ENCODE results near the gene BICDL2.
A peak's percentile ranks its signal among the peaks of the same experiment; 100 is the strongest.

Gene BICDL2

DNA sequence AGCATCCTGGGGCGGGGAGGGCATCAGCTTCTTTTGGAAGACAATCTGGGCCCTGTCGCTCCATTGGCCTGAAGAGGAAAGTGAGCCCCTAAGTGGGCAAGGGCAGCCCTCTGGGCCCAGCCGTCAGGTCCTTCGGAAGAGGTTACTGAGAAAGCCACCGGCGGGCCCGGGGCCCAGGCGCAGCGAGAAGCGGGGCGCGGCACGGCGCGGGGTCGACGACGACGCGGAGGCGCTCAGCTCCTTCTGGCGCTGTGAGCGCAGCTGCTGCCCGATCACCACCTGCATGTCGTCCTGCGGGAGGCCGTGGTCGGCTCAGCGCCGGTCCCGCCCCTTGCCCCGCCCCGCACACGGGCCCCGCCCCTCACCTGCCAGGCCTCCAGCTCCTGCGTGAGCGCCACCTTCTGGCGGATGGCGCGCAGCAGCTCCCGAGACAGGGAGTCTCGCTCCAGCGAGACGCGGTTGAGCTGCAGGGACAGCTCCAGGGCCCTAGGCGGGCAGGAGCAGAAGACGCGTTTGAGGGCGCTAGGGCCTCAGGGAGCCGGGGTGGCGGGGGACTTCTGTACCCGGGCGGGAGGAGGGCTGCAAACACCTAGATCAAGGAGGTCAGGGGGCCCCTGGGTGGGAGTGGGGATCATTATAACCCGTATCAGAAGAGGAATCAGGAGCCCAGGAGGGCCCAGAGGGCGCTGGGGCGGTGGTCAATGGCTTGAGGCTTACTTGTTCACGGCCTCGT lies 8.6 kb downstream of the BICDL2 start:
- no peaks in the 10 kb centered on the region for H3K9me3 ChIP-seq (ENCODE audit: control insufficient read depth, low read length)
- peak; percentile 67 for DNase-seq (ENCODE audit: low read depth)
- peaks cover 11% of the 10 kb centered on the region for H3K4me1 ChIP-seq (ENCODE audit: control insufficient read depth, insufficient read depth, low read length)
- H3K9ac ChIP-seq (ENCODE audit: low read length) = no peak overlapping the region
- H3K36me3 ChIP-seq (ENCODE audit: control insufficient read depth, insufficient read depth, low read length, severe bottlenecking) = peaks cover 18% of the 10 kb centered on the region
- peaks cover 11% of the 10 kb centered on the region for H3K27me3 ChIP-seq (replicated peaks; ENCODE audit: control insufficient read depth, insufficient read depth, low read length)
- H3K4me3 ChIP-seq (ENCODE audit: low read length) = no peak overlapping the region

- Histone ChIP-seq H3K9me3 (ENCODE audit: control insufficient read depth, low read length) (no peaks in the 10 kb centered on the region), H3K4me1 (ENCODE audit: control insufficient read depth, insufficient read depth, low read length) (peaks cover 18% of the 10 kb centered on the region), H3K4me3 (ENCODE audit: low read length) (no peak overlapping the region), H3K27me3 (replicated peaks; ENCODE audit: control insufficient read depth, insufficient read depth, low read length) (peaks cover 5% of the 10 kb centered on the region), H3K36me3 (ENCODE audit: control insufficient read depth, insufficient read depth, low read length, severe bottlenecking) (peaks cover 18% of the 10 kb centered on the region), H3K9ac (ENCODE audit: low read length) (no peak overlapping the region)
- DNase-seq (ENCODE audit: low read depth) = no peak
These were observed 9.3 kb downstream of the BICDL2 start for GRCh38 chr16:3027489-3027795.

DNA sequence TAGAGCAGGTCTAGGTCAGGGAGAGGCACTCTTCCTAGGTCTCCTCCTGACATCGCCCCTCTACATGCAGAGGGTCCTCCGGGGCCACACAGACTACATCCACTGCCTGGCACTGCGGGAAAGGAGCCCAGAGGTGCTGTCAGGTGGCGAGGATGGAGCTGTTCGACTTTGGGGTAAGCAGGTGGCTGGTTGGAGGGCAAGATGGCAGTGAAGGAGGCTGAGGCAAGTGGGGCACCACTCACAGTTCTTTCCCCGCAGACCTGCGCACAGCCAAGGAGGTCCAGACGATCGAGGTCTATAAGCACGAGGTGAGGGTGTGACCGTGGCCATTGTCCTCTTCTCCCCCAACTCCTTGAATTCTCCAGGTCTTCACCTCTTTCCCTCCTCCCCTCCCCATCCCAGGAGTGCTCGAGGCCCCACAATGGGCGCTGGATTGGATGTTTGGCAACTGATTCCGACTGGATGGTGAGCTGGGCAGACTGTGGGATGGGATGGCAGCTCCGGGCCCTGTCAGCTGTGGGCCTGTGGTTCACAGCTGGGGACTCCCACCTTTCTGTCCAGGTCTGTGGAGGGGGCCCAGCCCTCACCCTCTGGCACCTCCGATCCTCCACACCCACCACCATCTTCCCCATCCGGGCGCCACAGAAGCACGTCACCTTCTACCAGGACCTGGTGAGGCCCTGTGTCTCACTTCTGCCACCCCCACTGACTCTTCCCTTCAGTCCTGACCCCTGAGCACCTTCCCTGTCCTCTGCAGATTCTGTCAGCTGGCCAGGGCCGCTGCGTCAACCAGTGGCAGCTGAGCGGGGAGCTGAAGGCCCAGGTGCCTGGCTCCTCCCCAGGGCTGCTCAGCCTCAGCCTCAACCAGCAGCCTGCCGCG lies 9.9 kb downstream of the BICDL2 start:
- H3K4me1 ChIP-seq (ENCODE audit: control insufficient read depth, insufficient read depth, low read length) = peaks cover 23% of the 10 kb centered on the region
- H3K9ac ChIP-seq (ENCODE audit: low read length) = no peak overlapping the region
- DNase-seq (ENCODE audit: low read depth) = no peak
- peaks cover 18% of the 10 kb centered on the region for H3K36me3 ChIP-seq (ENCODE audit: control insufficient read depth, insufficient read depth, low read length, severe bottlenecking)
- no peaks in the 10 kb centered on the region for H3K9me3 ChIP-seq (ENCODE audit: control insufficient read depth, low read length)
- no peak overlapping the region for H3K4me3 ChIP-seq (ENCODE audit: low read length)
- no peaks in the 10 kb centered on the region for H3K27me3 ChIP-seq (replicated peaks; ENCODE audit: control insufficient read depth, insufficient read depth, low read length)

DNA sequence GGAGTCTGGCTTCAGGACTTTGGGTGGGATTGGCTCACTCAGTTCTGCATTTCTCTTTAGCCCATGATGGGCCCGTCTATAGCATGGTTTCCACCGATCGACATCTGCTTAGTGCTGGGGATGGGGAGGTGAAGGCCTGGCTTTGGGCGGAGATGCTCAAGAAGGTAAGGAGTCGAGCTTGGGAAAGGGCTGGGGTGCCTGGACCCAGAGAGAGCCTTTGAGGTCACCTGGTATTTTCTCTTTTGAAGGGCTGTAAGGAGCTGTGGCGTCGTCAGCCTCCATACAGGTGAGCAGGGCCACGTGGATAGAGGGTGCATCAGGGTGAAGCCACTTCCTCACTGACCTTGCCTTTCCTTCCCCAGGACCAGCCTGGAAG lies 10.8 kb downstream of the BICDL2 start:
- H3K36me3 ChIP-seq (ENCODE audit: control insufficient read depth, insufficient read depth, low read length, severe bottlenecking) = peaks cover 18% of the 10 kb centered on the region
- peaks cover 27% of the 10 kb centered on the region for H3K4me1 ChIP-seq (ENCODE audit: control insufficient read depth, insufficient read depth, low read length)
- DNase-seq (ENCODE audit: low read depth) = no peak
- no peaks in the 10 kb centered on the region for H3K27me3 ChIP-seq (replicated peaks; ENCODE audit: control insufficient read depth, insufficient read depth, low read length)
- H3K9ac ChIP-seq (ENCODE audit: low read length) = no peak overlapping the region
- H3K4me3 ChIP-seq (ENCODE audit: low read length) = no peak overlapping the region
- H3K9me3 ChIP-seq (ENCODE audit: control insufficient read depth, low read length) = no peaks in the 10 kb centered on the region

- Histone ChIP-seq H3K36me3 (ENCODE audit: control insufficient read depth, insufficient read depth, low read length, severe bottlenecking) (peaks cover 18% of the 10 kb centered on the region), H3K4me3 (ENCODE audit: low read length) (no peak overlapping the region), H3K9me3 (ENCODE audit: control insufficient read depth, low read length) (no peaks in the 10 kb centered on the region), H3K27me3 (replicated peaks; ENCODE audit: control insufficient read depth, insufficient read depth, low read length) (no peaks in the 10 kb centered on the region), H3K9ac (ENCODE audit: low read length) (no peak overlapping the region), H3K4me1 (ENCODE audit: control insufficient read depth, insufficient read depth, low read length) (peaks cover 27% of the 10 kb centered on the region)
- no peak for DNase-seq (ENCODE audit: low read depth)
These were observed 11.4 kb downstream of the BICDL2 start for GRCh38 chr16:3025032-3026002.

- peak; percentile 98 for DNase-seq (ENCODE audit: low read depth)
- Histone ChIP-seq H3K36me3 (ENCODE audit: control insufficient read depth, insufficient read depth, low read length, severe bottlenecking) (peaks cover 18% of the 10 kb centered on the region), H3K27me3 (replicated peaks; ENCODE audit: control insufficient read depth, insufficient read depth, low read length) (no peaks in the 10 kb centered on the region), H3K9me3 (ENCODE audit: control insufficient read depth, low read length) (no peaks in the 10 kb centered on the region), H3K4me1 (ENCODE audit: control insufficient read depth, insufficient read depth, low read length) (peaks cover 27% of the 10 kb centered on the region), H3K9ac (ENCODE audit: low read length) (peak within 1 kb of the TSS; percentile 100), H3K4me3 (ENCODE audit: low read length) (peak within 1 kb of the TSS; percentile 96)
These were observed 12.9 kb downstream of the BICDL2 start, which contains the start of the genes HCFC1R1 and THOC6 for GRCh38 chr16:3023669-3024478. Gene HCFC1R1 (minus strand): TSS chr16:3023942. CDS start chr16:3023941, 1 bp downstream. Gene THOC6 (plus strand): TSS chr16:3024035. CDS start chr16:3024327, 292 bp downstream.

DNA sequence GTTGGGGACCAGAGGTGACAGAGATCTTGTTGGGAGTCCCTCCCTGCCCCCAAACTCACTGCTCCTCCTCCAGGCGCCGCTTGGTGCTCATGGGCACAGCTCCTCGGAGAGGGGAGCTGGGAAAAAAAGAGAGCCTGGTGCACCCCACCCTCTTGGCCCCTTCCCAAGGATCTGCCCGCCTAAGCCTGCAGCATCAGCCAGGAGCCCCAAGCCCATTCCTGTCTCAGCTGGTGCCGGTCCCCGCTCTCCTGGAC lies 13.4 kb downstream of the BICDL2 start:
- Histone ChIP-seq H3K4me3 (ENCODE audit: low read length) (peak overlapping the region; percentile 96), H3K9me3 (ENCODE audit: control insufficient read depth, low read length) (no peaks in the 10 kb centered on the region), H3K27me3 (replicated peaks; ENCODE audit: control insufficient read depth, insufficient read depth, low read length) (peaks cover 4% of the 10 kb centered on the region), H3K36me3 (ENCODE audit: control insufficient read depth, insufficient read depth, low read length, severe bottlenecking) (peaks cover 18% of the 10 kb centered on the region), H3K4me1 (ENCODE audit: control insufficient read depth, insufficient read depth, low read length) (peaks cover 23% of the 10 kb centered on the region), H3K9ac (ENCODE audit: low read length) (peak overlapping the region; percentile 100)
- peak; percentile 70 for DNase-seq (ENCODE audit: low read depth)

DNA sequence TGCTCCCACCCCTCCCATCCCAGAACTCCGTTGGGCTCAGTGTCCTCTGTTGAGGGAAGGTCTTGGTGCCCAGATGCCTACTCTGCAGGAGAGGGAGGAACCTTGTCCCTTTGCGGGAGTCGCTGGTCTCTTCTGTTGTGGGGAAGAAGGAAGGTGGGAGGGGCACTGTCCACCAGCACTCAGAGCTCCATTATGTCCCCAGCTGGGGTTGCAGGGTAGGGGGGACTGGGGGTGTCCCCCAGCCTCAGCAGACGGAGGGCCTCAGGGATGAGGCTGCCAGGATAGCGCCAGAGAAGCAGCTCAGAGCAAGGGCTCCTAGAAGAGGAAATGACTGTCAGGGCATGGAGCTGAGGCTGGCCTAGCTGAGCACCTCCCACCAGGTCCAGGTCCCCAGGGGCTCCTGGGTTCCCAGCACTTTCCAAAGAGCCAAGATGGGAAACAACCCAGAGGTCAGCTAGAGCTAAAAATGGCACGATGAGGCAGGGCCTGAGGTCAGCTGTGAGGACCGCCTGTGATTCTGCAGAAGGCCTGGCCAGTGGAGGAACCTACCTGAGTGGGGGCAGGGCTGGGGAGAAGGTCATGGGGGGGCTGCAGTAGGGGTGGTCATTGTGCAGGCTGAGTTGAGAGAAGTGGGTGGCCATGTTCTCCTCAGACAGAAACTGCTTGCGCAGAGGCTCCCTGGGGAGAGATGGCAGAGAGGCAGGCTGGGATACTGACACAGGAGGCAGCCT lies 13.9 kb downstream of the BICDL2 start:
- Histone ChIP-seq H3K9ac (ENCODE audit: low read length) (peak overlapping the region; percentile 100), H3K4me3 (ENCODE audit: low read length) (peak overlapping the region; percentile 96), H3K36me3 (ENCODE audit: control insufficient read depth, insufficient read depth, low read length, severe bottlenecking) (peaks cover 18% of the 10 kb centered on the region), H3K9me3 (ENCODE audit: control insufficient read depth, low read length) (no peaks in the 10 kb centered on the region), H3K27me3 (replicated peaks; ENCODE audit: control insufficient read depth, insufficient read depth, low read length) (peaks cover 7% of the 10 kb centered on the region), H3K4me1 (ENCODE audit: control insufficient read depth, insufficient read depth, low read length) (peaks cover 23% of the 10 kb centered on the region)
- DNase-seq (ENCODE audit: low read depth) = peak; percentile 33

- Histone ChIP-seq H3K27me3 (replicated peaks; ENCODE audit: control insufficient read depth, insufficient read depth, low read length) (peaks cover 7% of the 10 kb centered on the region), H3K4me3 (ENCODE audit: low read length) (peak overlapping the region; percentile 96)
- DNase-seq (ENCODE audit: low read depth) = peak; percentile 97
These were observed 14.5 kb downstream of the BICDL2 start for GRCh38 chr16:3022208-3022683.

More at GRCh38 chr16:3022208-3022683, 14.5 kb downstream of the BICDL2 start:
- H3K9me3 ChIP-seq (ENCODE audit: control insufficient read depth, low read length) = no peaks in the 10 kb centered on the region
- H3K4me1 ChIP-seq (ENCODE audit: control insufficient read depth, insufficient read depth, low read length) = peaks cover 23% of the 10 kb centered on the region
- peaks cover 16% of the 10 kb centered on the region for H3K36me3 ChIP-seq (ENCODE audit: control insufficient read depth, insufficient read depth, low read length, severe bottlenecking)
- H3K9ac ChIP-seq (ENCODE audit: low read length) = peak overlapping the region; percentile 100

All from adipocyte (in vitro differentiated cells).